HCT116 (cell line): ENCODE measurements around the gene CROCC. TPM values are rescaled to one million over a fixed set of nuclear protein-coding genes. Genes with fewer than 3 reads are reported as not detected.

ENCODE experiments used
- ATAC-seq: fragments of 200-7000 bp; cut with Tn5 transposase; 2 replicates; pipeline ENCODE4 v1.9.1; 2020; ENCODE audit warnings: mild to moderate bottlenecking, moderate library complexity
- BruUV-seq: library from RNA; stranded (reverse); fragments of 400-500 nt; replicated peaks from 2 replicates; lab custom pipeline; 2021; lab: Mats Ljungman, UMichigan
- CTCF ChIA-PET: fragments of 300-600 bp; sonication (Branson Sonifier 250); formaldehyde crosslinking; loops from one replicate; lab custom pipeline; 2021; ENCODE audit warnings: antibody characterized with exemption; lab: Charles Lee
- POLR2A ChIA-PET: fragments of 300-600, 350-600 bp; sonication (Branson Sonifier 250); formaldehyde crosslinking; loops from one replicate; lab custom pipeline; 2021; ENCODE audit warnings: antibody characterized with exemption; lab: Charles Lee
- RAD21 ChIA-PET, 2 experiments: fragments of 300-600 bp; sonication (Branson Sonifier 250); formaldehyde crosslinking; loops; one replicate each; lab custom pipeline; 2023; ENCODE audit warnings: low total read pairs in 2 of 2; ENCODE audit not compliant: uncharacterized antibody in 2 of 2, unreplicated experiment in 2 of 2, low non-redundant PET in 1 of 2; lab: Charles Lee
- DNase-seq: peaks from one replicate; pipeline ENCODE4 v3.0.0-alpha.2; 2010; ENCODE audit warnings: low read depth, low spot score
- H2AFZ ChIP-seq: fragments of 200-600 bp; shearing (Covaris generic), sonication (generic); 2 replicates; pipeline ENCODE4 v1.6.1; 2017; ENCODE audit warnings: low read depth, mixed run types, mixed read lengths, antibody characterized with exemption, low read length; ENCODE audit not compliant: poor library complexity, severe bottlenecking
- H3K27ac ChIP-seq: 2 replicates; pipeline ENCODE4 v1.5.1; 2012; ENCODE audit warnings: low read depth, low read length
- H3K27me3 ChIP-seq: fragments of 200-600 bp; sonication (generic); 2 replicates; pipeline ENCODE4 v1.6.1; 2016; ENCODE audit warnings: mixed run types, low read length, mixed read lengths; ENCODE audit not compliant: insufficient read depth
- H3K36me3 ChIP-seq, 2 experiments: fragments of 200-500 bp in 1 of 2; fragments of 200-600 bp in 1 of 2; sonication (Bioruptor generic) in 1 of 2; sonication (generic) in 1 of 2; 2 replicates each; pipeline versions ENCODE4 v1.5.1 to v1.6.1; 2014 to 2016; ENCODE audit warnings: low read length in 2 of 2, inconsistent platforms in 1 of 2, mixed read lengths in 1 of 2, mixed run types in 1 of 2; ENCODE audit not compliant: insufficient read depth in 2 of 2, control insufficient read depth in 1 of 2
- H3K4me1 ChIP-seq, 2 experiments: fragments of 200-600 bp in 1 of 2; sonication (generic) in 1 of 2; 2 replicates each; pipeline versions ENCODE4 v1.5.1 to v1.6.1; 2012 to 2017; ENCODE audit warnings: low read length in 2 of 2, inconsistent platforms in 1 of 2, mild to moderate bottlenecking in 1 of 2, mixed read lengths in 1 of 2, mixed run types in 1 of 2, moderate library complexity in 1 of 2; ENCODE audit not compliant: insufficient read depth in 2 of 2, control insufficient read depth in 1 of 2
- H3K4me2 ChIP-seq: fragments of 200-600 bp; sonication (generic); 2 replicates; pipeline ENCODE4 v1.6.1; 2017; ENCODE audit warnings: mixed run types, low read length, mixed read lengths
- H3K4me3 ChIP-seq, 2 experiments: fragments of 200-600 bp in 1 of 2; sonication (generic) in 1 of 2; replicated peaks in 1 of 2; 2 replicates each; pipeline ENCODE4 v1.5.1; 2011 to 2016; ENCODE audit warnings: low read length in 2 of 2, control low read depth in 1 of 2, low read depth in 1 of 2, mild to moderate bottlenecking in 1 of 2, mixed read lengths in 1 of 2, mixed run types in 1 of 2
- H3K79me2 ChIP-seq: fragments of 200-600 bp; sonication (generic); 2 replicates; pipeline ENCODE4 v1.6.1; 2017; ENCODE audit warnings: mild to moderate bottlenecking, mixed run types, low read length, moderate library complexity, mixed read lengths; ENCODE audit not compliant: insufficient read depth
- H3K9ac ChIP-seq: fragments of 200-600 bp; sonication (generic); 2 replicates; pipeline ENCODE4 v1.6.1; 2016; ENCODE audit warnings: low read length, mixed read lengths
- H3K9me2 ChIP-seq: fragments of 200-600 bp; sonication (generic), shearing (Covaris generic); 2 replicates; pipeline ENCODE4 v1.6.1; 2017; ENCODE audit warnings: mixed run types, mild to moderate bottlenecking, moderate library complexity; ENCODE audit not compliant: insufficient read depth
- H3K9me3 ChIP-seq, 2 experiments: fragments of 200-500 bp in 1 of 2; fragments of 200-600 bp in 1 of 2; sonication (Bioruptor generic) in 1 of 2; sonication (generic) in 1 of 2; 2 replicates each; pipeline ENCODE4 v1.6.1; 2014 to 2017; ENCODE audit warnings: low read length in 2 of 2, mixed read lengths in 2 of 2, inconsistent platforms in 1 of 2, low read depth in 1 of 2, mild to moderate bottlenecking in 1 of 2, mixed run types in 1 of 2, moderate library complexity in 1 of 2; ENCODE audit not compliant: control insufficient read depth in 1 of 2, insufficient read depth in 1 of 2
- H4K20me1 ChIP-seq: fragments of 200-600 bp; sonication (generic), shearing (Covaris generic); 2 replicates; pipeline ENCODE4 v1.6.1; 2017; ENCODE audit warnings: mixed run types, mild to moderate bottlenecking, moderate library complexity; ENCODE audit not compliant: insufficient read depth
- CEBPB ChIP-seq: IDR thresholded peaks from 2 replicates; pipeline ENCODE4 v1.6.1; 2012; ENCODE audit warnings: low read depth
- EGR1 ChIP-seq: IDR thresholded peaks from 2 replicates; pipeline ENCODE4 v1.6.1; 2012; ENCODE audit warnings: low read depth
- ELF1 ChIP-seq: IDR thresholded peaks from 2 replicates; pipeline ENCODE4 v1.6.1; 2012; ENCODE audit warnings: low read depth, borderline replicate concordance
- EZH2 ChIP-seq: fragments of 200-600 bp; sonication (generic); IDR thresholded peaks from 2 replicates; pipeline ENCODE4 v1.6.1; 2017; ENCODE audit warnings: antibody characterized with exemption, mixed run types
- EZH2phosphoT487 ChIP-seq: fragments of 200-600 bp; IDR thresholded peaks from 2 replicates; pipeline ENCODE4 v1.6.1; 2018; ENCODE audit warnings: antibody characterized with exemption, borderline replicate concordance
- FOSL1 ChIP-seq: IDR thresholded peaks from 2 replicates; pipeline ENCODE4 v1.6.1; 2012; ENCODE audit warnings: low read depth
- POLR2A ChIP-seq: IDR thresholded peaks from 2 replicates; pipeline ENCODE4 v1.7.0; 2011; ENCODE audit warnings: borderline replicate concordance; ENCODE audit not compliant: insufficient read depth, insufficient read length; ENCODE audit errors: extremely low read depth
- POLR2AphosphoS5 ChIP-seq: IDR thresholded peaks from 2 replicates; pipeline ENCODE4 v1.6.1; 2011; ENCODE audit warnings: mild to moderate bottlenecking, low read depth, low read length, moderate library complexity
- RAD21 ChIP-seq: IDR thresholded peaks from 2 replicates; pipeline ENCODE4 v1.6.1; 2012; ENCODE audit warnings: low read depth, mild to moderate bottlenecking
- SP1 ChIP-seq: IDR thresholded peaks from 2 replicates; pipeline ENCODE4 v1.6.1; 2012; ENCODE audit warnings: low read depth
- SRF ChIP-seq: IDR thresholded peaks from 2 replicates; pipeline ENCODE4 v1.6.1; 2012; ENCODE audit warnings: low read depth
- TCF7L2 ChIP-seq: IDR thresholded peaks from 2 replicates; pipeline ENCODE4 v1.7.0; 2011; ENCODE audit warnings: borderline replicate concordance, inconsistent platforms; ENCODE audit not compliant: insufficient read depth, insufficient read length; ENCODE audit errors: extremely low read depth
- YY1 ChIP-seq: IDR thresholded peaks from 2 replicates; pipeline ENCODE4 v1.6.1; 2011; ENCODE audit warnings: low read length, low read depth, moderate library complexity, mild to moderate bottlenecking; ENCODE audit not compliant: insufficient replicate concordance; ENCODE audit errors: extremely low read depth
- ZFX ChIP-seq: fragments of 450-650 bp; IDR thresholded peaks from 2 replicates; pipeline ENCODE4 v1.6.1; 2017
- ZNF274 ChIP-seq: fragments of 200-500 bp; sonication (Bioruptor generic); IDR thresholded peaks from 2 replicates; pipeline ENCODE4 v1.6.1; 2014; ENCODE audit warnings: mild to moderate bottlenecking, low read depth, low read length, inconsistent platforms
- intact Hi-C: fragments of 100-400 bp; cut with micrococcal nuclease; formaldehyde crosslinking; loops from 2 replicates; pipeline ENCODE4 v1.10.0; 2022
- total RNA-seq: library from RNA; stranded (reverse); gene quantifications from one replicate; pipeline ENCODE4 v1.2.1, GENCODE V29; 2021; ENCODE audit not compliant: unreplicated experiment
- TF ChIP-seq, protein P1 (sequence below): IDR thresholded peaks from 2 replicates; pipeline ENCODE4 v1.6.1; 2012

Gene CROCC
- total RNA-seq, 1 experiment from 2014 or later, result 30.1 TPM

DNA sequence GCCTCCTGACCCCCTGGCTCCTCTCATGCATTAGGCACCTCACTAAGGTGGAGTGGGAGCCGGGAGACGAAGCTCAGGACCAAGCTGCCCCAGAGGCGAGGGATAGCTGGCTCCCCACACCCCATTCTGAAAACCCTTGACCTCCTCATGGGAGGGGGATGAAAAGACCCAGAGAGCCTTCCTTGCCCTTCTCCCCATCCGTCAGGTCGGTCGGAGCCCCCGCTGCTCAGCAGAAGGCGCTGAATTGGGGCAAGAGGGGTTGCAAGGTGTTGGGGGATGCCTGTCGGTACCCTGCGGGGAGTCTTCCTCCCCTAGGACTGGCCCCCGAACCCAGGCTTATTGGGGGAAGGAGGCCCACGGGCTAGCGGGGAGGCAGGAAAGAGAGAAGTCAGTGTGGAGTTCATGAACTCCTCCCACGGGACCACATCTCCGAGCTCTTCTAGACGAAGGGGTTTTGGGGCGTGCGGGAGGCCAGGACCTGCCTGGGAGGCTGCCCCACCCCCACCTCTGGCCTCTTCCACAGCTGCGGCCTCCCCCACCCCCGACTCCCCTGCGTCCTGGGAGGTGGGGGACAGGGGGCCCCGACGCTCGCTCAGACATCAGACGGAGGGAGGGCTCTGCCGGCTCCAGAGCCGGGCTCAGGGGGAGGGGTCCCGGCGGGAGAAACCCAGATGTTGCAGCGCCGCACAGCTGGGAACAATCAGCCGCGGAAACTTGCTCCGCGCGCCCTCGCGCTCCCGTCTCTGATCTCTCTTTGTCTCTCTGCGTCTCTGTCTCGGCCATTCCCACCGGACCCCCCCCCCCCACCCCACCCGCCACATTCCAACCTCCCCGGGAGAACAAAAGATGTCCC lies 58.0 kb downstream of the CROCC start:
- H3K79me2 ChIP-seq, result peaks cover 30% of the 10 kb centered on the region; the same call in 1 of the 2 replicates
- H3K4me1 ChIP-seq, result peaks cover 17 to 40% of the 10 kb centered on the region in 2 experiments
- peak overlapping the region; percentile 79 for H3K4me2 ChIP-seq
- peak overlapping the region; percentile 77 to 79 for H3K4me3 ChIP-seq
- peak; percentile 31 for ATAC-seq
- intact Hi-C loops, result no loop called here
- peak overlapping the region; percentile 73 for H3K27ac ChIP-seq
- ChIA-PET RAD21 (no interaction called here), CTCF (interaction anchor here (0.9 to 1.6 kb wide), 3 partner anchors 16 to 359 kb away, joined by 3 to 8 read pairs (median 3); no protein-coding TSS in a partner anchor), POLR2A (interaction anchor here (1.4 kb wide), 1 partner anchor 13 kb away, joined by 3 read pairs; no protein-coding TSS in a partner anchor)
- peaks cover 0 to 5% of the 10 kb centered on the region in 2 experiments; a peak in 2 of 4 replicates for H3K36me3 ChIP-seq
- no peak overlapping the region for H2AFZ ChIP-seq
- no peaks in the 10 kb centered on the region for H4K20me1 ChIP-seq
- no peak for DNase-seq
- no peaks in the 10 kb centered on the region for H3K27me3 ChIP-seq
- no peaks in the 10 kb centered on the region for H3K9me2 ChIP-seq
- no TSS peak for BruUV-seq
- no peaks in the 10 kb centered on the region for H3K9me3 ChIP-seq
- TF ChIP-seq ZFX (peak; percentile 2; the same call in 1 of the 2 replicates), RAD21 (no peak), CEBPB (no peak), POLR2A (no peak), SRF (no peak), ZNF274 (no peak)
- peak overlapping the region; percentile 94 for H3K9ac ChIP-seq

DNA sequence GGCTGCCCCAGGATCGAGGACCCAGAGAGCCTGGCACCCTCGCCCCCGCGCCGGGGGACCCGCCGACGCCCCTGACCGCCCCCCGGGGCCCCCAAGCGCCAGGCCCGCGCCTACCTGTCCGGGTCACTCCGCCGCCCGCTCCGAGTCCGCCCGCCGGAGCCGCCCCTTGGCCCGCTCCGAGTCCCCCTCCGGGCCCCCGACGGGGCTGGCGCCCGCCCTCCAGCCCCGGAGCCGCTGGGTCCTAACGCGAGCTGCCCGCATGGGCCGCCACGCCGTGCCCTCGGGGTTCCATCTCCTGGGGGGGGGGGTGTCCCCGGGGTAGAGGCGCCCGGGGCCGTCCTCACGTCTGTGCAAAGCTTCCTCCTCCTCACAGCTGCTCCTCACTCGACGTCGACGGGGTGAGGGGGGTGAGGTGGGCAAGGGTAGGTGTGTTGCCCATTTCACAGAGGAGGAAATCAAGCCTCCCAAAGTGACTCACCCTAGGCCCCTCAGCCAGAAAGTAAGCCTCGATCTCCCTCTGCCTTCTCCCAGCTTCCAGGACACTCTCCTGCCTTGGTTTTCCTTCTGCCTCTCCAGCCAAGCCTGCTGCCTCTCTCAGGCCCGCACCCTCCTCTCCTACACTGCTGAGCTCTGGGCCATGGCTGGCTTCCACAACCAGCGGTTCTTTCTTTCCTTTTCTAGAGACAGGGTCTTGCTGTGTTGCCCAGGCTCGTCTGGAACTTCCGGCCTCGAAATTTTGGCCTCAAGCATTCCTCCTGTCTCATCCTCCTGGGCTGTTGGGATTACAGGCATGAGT lies 58.9 kb downstream of the CROCC start, which contains the start of gene MFAP2:
TSS of gene MFAP2 (minus strand) at position 148 of the 796 bp plus-strand sequence. CDS start 2,347 bp downstream, outside the sequence.
- TF ChIP-seq SP1 (no peak), TCF7L2 (peak; percentile 20), YY1 (peak; percentile 67), EZH2 (no peak), RAD21 (no peak), SRF (no peak), EZH2phosphoT487 (no peak), FOSL1 (no peak; the same call in 1 of the 2 replicates), ZFX (peak; percentile 39; the same call in 1 of the 2 replicates), EGR1 (no peak), POLR2AphosphoS5 (peak; percentile 82), ELF1 (no peak)
- TF ChIP-seq, protein P1, sequence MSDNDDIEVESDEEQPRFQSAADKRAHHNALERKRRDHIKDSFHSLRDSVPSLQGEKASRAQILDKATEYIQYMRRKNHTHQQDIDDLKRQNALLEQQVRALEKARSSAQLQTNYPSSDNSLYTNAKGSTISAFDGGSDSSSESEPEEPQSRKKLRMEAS, result peak; percentile 71
- Histone ChIP-seq H2AFZ (peak within 1 kb of the TSS; percentile 22), H3K9me3 (no peaks in the 10 kb centered on the region), H3K9ac (peak within 1 kb of the TSS; percentile 94), H3K27me3 (no peaks in the 10 kb centered on the region), H3K9me2 (no peaks in the 10 kb centered on the region), H3K4me2 (peak within 1 kb of the TSS; percentile 79), H3K79me2 (peaks cover 30% of the 10 kb centered on the region; the same call in 1 of the 2 replicates), H3K4me3 (peak within 1 kb of the TSS; percentile 77 to 79), H3K36me3 (peaks cover 0 to 5% of the 10 kb centered on the region in 2 experiments; a peak in 2 of 4 replicates), H3K4me1 (peaks cover 19 to 47% of the 10 kb centered on the region in 2 experiments), H4K20me1 (no peaks in the 10 kb centered on the region), H3K27ac (peak within 1 kb of the TSS; percentile 73)
- intact Hi-C loops, result no loop called here
- POLR2A ChIA-PET, result interaction anchor here (1.2 to 1.4 kb wide), 2 partner anchors 14 to 19 kb away, joined by 3 read pairs; no protein-coding TSS in a partner anchor
- CTCF ChIA-PET, result interaction anchor here (0.9 to 1.6 kb wide), 3 partner anchors 17 to 360 kb away, joined by 3 to 8 read pairs (median 3); no protein-coding TSS in a partner anchor
- RAD21 ChIA-PET, result no interaction called here
- ATAC-seq, result peak; percentile 81
- DNase-seq, result no peak
- BruUV-seq, result no TSS peak
